ENCODE results near the gene RBMS1. TPM values are rescaled to one million over a fixed set of nuclear protein-coding genes. Genes with fewer than 3 reads are reported as not detected.

RBMS1 gene
- total and polyA plus RNA-seq, 4 donors: 7.9 to 23.5 (median 15.5) TPM

DNA sequence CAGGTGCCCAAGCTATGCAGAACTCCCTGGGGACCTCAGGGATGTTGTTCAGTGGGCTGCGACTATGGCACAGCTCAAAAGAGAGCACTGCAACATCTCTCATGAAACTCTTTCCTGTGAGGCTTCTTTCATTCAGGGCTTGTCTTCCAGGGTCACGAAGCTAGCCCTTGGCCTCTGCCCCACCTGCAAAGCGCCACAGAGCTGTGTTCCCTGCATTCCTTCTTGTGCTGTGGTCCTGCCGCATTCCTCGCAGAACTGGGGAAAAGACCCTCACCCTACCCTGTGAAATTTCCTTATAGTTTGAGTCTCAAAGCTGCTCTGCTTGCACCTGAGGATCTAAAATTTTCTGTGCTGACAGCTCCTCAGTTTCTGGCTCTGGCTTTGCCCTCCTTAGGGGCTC lies 267.2 kb downstream of the RBMS1 start:
- H3K9me3 ChIP-seq (ENCODE audit: control insufficient read depth in 4 of 4, low read length in 3 of 4): peaks cover 0 to 3% (median 0%) of the 10 kb centered on the region in 4 donors
- TF ChIP-seq NR2F2 (IDR thresholded peaks at IDR 0.05) (no peak), SP1 (IDR thresholded peaks at IDR 0.05) (no peak), RAD21 (IDR thresholded peaks at IDR 0.05) (no peak), FOXA2 (IDR thresholded peaks at IDR 0.05) (no peak), EGR1 (IDR thresholded peaks at IDR 0.05; ENCODE audit: low read depth in 2 of 2) (no peak), RXRA (IDR thresholded peaks at IDR 0.05) (no peak), JUND (IDR thresholded peaks at IDR 0.05) (no peak)
- TF ChIP-seq, protein P1, sequence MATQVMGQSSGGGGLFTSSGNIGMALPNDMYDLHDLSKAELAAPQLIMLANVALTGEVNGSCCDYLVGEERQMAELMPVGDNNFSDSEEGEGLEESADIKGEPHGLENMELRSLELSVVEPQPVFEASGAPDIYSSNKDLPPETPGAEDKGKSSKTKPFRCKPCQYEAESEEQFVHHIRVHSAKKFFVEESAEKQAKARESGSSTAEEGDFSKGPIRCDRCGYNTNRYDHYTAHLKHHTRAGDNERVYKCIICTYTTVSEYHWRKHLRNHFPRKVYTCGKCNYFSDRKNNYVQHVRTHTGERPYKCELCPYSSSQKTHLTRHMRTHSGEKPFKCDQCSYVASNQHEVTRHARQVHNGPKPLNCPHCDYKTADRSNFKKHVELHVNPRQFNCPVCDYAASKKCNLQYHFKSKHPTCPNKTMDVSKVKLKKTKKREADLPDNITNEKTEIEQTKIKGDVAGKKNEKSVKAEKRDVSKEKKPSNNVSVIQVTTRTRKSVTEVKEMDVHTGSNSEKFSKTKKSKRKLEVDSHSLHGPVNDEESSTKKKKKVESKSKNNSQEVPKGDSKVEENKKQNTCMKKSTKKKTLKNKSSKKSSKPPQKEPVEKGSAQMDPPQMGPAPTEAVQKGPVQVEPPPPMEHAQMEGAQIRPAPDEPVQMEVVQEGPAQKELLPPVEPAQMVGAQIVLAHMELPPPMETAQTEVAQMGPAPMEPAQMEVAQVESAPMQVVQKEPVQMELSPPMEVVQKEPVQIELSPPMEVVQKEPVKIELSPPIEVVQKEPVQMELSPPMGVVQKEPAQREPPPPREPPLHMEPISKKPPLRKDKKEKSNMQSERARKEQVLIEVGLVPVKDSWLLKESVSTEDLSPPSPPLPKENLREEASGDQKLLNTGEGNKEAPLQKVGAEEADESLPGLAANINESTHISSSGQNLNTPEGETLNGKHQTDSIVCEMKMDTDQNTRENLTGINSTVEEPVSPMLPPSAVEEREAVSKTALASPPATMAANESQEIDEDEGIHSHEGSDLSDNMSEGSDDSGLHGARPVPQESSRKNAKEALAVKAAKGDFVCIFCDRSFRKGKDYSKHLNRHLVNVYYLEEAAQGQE (IDR thresholded peaks at IDR 0.05): no peak
- TF ChIP-seq, protein P2, sequence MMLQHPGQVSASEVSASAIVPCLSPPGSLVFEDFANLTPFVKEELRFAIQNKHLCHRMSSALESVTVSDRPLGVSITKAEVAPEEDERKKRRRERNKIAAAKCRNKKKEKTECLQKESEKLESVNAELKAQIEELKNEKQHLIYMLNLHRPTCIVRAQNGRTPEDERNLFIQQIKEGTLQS (IDR thresholded peaks at IDR 0.05): no peak
- H3K9ac ChIP-seq (ENCODE audit: low read depth in 1 of 2, low read length in 2 of 2): no peak overlapping the region
- WGBS: 93% methylated on average over 5 of the region's 5 CpGs
- H3K27ac ChIP-seq (ENCODE audit: low read depth in 1 of 2, low read length in 2 of 2): no peak overlapping the region
- H3K36me3 ChIP-seq (ENCODE audit: control insufficient read depth in 4 of 4, insufficient read depth in 3 of 4, low read depth in 1 of 4, low read length in 3 of 4): no peaks in the 10 kb centered on the region
- H3K4me3 ChIP-seq (ENCODE audit: low read depth in 1 of 3, low read length in 3 of 3): no peak overlapping the region
- no peak for DNase-seq (ENCODE audit: low spot score)
- H3K27me3 ChIP-seq (ENCODE audit: control insufficient read depth in 4 of 4, insufficient read depth in 4 of 4, low read length in 3 of 4): no peaks in the 10 kb centered on the region
- H3K4me1 ChIP-seq (ENCODE audit: control insufficient read depth in 4 of 4, insufficient read depth in 4 of 4, low read length in 3 of 4): no peaks in the 10 kb centered on the region

DNA sequence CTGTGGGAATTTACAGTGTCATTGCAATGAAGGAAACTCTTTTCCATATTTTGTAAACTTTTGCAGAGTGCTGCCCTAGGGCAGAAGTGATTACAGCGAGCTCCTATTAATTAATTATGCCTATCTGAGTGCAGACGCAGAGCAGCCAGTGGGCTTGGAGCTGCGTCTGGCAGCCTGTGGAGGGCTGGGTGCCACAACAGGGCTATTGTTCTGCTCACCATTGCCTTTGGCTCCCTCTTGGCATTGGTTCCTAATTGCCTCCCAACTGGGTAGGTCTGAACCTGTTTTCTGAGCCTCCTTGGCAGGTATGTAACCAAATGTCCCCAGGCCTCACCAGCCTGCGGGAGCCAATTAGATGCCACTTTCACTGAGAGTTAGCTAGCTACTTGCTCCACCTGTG lies 267.9 kb downstream of the RBMS1 start:
- Histone ChIP-seq H3K9me3 (ENCODE audit: control insufficient read depth in 4 of 4, low read length in 3 of 4) (peaks cover 0 to 3% (median 0%) of the 10 kb centered on the region in 4 donors), H3K27me3 (ENCODE audit: control insufficient read depth in 4 of 4, insufficient read depth in 4 of 4, low read length in 3 of 4) (no peaks in the 10 kb centered on the region), H3K4me3 (ENCODE audit: low read depth in 1 of 3, low read length in 3 of 3) (no peak overlapping the region), H3K4me1 (ENCODE audit: control insufficient read depth in 4 of 4, insufficient read depth in 4 of 4, low read length in 3 of 4) (no peaks in the 10 kb centered on the region), H3K9ac (ENCODE audit: low read depth in 1 of 2, low read length in 2 of 2) (no peak overlapping the region), H3K27ac (ENCODE audit: low read depth in 1 of 2, low read length in 2 of 2) (no peak overlapping the region), H3K36me3 (ENCODE audit: control insufficient read depth in 4 of 4, insufficient read depth in 3 of 4, low read depth in 1 of 4, low read length in 3 of 4) (no peaks in the 10 kb centered on the region)
- WGBS: 86% methylated on average over 4 of the region's 4 CpGs
- TF ChIP-seq YY1 (IDR thresholded peaks at IDR 0.05): no peak
- TF ChIP-seq GABPA (IDR thresholded peaks at IDR 0.05 in 1 of 2, conservative IDR thresholded peaks at IDR 0.05 in 1 of 2): no peak
- TF ChIP-seq SP1 (IDR thresholded peaks at IDR 0.05): no peak
- TF ChIP-seq, protein P1 (IDR thresholded peaks at IDR 0.05): no peak
- TF ChIP-seq TAF1 (conservative IDR thresholded peaks at IDR 0.05): no peak
- no peak for TF ChIP-seq FOXA1 (IDR thresholded peaks at IDR 0.05)
- TF ChIP-seq, protein P3, sequence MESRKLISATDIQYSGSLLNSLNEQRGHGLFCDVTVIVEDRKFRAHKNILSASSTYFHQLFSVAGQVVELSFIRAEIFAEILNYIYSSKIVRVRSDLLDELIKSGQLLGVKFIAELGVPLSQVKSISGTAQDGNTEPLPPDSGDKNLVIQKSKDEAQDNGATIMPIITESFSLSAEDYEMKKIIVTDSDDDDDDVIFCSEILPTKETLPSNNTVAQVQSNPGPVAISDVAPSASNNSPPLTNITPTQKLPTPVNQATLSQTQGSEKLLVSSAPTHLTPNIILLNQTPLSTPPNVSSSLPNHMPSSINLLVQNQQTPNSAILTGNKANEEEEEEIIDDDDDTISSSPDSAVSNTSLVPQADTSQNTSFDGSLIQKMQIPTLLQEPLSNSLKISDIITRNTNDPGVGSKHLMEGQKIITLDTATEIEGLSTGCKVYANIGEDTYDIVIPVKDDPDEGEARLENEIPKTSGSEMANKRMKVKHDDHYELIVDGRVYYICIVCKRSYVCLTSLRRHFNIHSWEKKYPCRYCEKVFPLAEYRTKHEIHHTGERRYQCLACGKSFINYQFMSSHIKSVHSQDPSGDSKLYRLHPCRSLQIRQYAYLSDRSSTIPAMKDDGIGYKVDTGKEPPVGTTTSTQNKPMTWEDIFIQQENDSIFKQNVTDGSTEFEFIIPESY (IDR thresholded peaks at IDR 0.05): no peak
- TF ChIP-seq RXRA (IDR thresholded peaks at IDR 0.05): no peak
- no peak for TF ChIP-seq HNF4A (conservative IDR thresholded peaks at IDR 0.05)
- TF ChIP-seq EGR1 (IDR thresholded peaks at IDR 0.05; ENCODE audit: low read depth in 2 of 2): no peak
- TF ChIP-seq, protein P4, sequence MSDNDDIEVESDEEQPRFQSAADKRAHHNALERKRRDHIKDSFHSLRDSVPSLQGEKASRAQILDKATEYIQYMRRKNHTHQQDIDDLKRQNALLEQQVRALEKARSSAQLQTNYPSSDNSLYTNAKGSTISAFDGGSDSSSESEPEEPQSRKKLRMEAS (IDR thresholded peaks at IDR 0.05): no peak
- no peak for DNase-seq (ENCODE audit: low spot score)
